Memory B cell (primary cell): ENCODE data around the gene DAB2IP.

Source experiments
- ATAC-seq: fragments of 150-1000 bp; cut with Tn5 transposase; 2 replicates; pipeline ENCODE4 v1.10.0; 2021; ENCODE audit warnings: low read depth, mild to moderate bottlenecking, moderate library complexity
- DNase-seq, 2 donors: peaks; one replicate each; pipeline ENCODE4 v3.0.0; 2022; ENCODE audit warnings: low spot score in 2 of 2
- H3K27ac Mint-ChIP-seq: one replicate; pipeline ENCODE4 v1.8.0; 2022; ENCODE audit warnings: mild to moderate bottlenecking, moderate library complexity, mixed read lengths
- H3K27me3 Mint-ChIP-seq: one replicate; pipeline ENCODE4 v1.8.0; 2022; ENCODE audit warnings: mixed read lengths
- H3K36me3 Mint-ChIP-seq: one replicate; pipeline ENCODE4 v1.8.0; 2022; ENCODE audit warnings: mild to moderate bottlenecking, mixed read lengths
- H3K4me1 Mint-ChIP-seq: one replicate; pipeline ENCODE4 v1.8.0; 2022; ENCODE audit warnings: mixed read lengths
- H3K4me3 Mint-ChIP-seq: one replicate; pipeline ENCODE4 v1.8.0; 2022; ENCODE audit warnings: mild to moderate bottlenecking, moderate library complexity, mixed read lengths
- H3K9me3 Mint-ChIP-seq: one replicate; pipeline ENCODE4 v1.8.0; 2022; ENCODE audit warnings: mixed read lengths

Gene DAB2IP

GRCh38 chr9:121634329-121635261 is 16.8 kb upstream of the DAB2IP start:
- Mint-ChIP-seq H3K9me3 (peaks cover 2% of the 10 kb centered on the region), H3K27me3 (peaks cover 11% of the 10 kb centered on the region), H3K4me1 (peaks cover 7% of the 10 kb centered on the region), H3K4me3 (no peak overlapping the region), H3K36me3 (no peaks in the 10 kb centered on the region), H3K27ac (no peak overlapping the region)
- ATAC-seq = peak; percentile 34
- DNase-seq = no peak

- peaks cover 11% of the 10 kb centered on the region for H3K27me3 Mint-ChIP-seq
Observed at GRCh38 chr9:121635300-121635876, 16.0 kb upstream of the DAB2IP start.

GRCh38 chr9:121636341-121636865 is 15.0 kb upstream of the DAB2IP start:
- peaks cover 2% of the 10 kb centered on the region for H3K9me3 Mint-ChIP-seq
- H3K36me3 Mint-ChIP-seq = no peaks in the 10 kb centered on the region
- no peak overlapping the region for H3K4me3 Mint-ChIP-seq
- DNase-seq (no peak), ATAC-seq (no peak)
- peaks cover 7% of the 10 kb centered on the region for H3K4me1 Mint-ChIP-seq
- H3K27me3 Mint-ChIP-seq = peaks cover 8% of the 10 kb centered on the region
- H3K27ac Mint-ChIP-seq = no peak overlapping the region

More at GRCh38 chr9:121635300-121635876, 16.0 kb upstream of the DAB2IP start:
- H3K4me3 Mint-ChIP-seq = no peak overlapping the region
- peaks cover 7% of the 10 kb centered on the region for H3K4me1 Mint-ChIP-seq
- no peak for ATAC-seq
- H3K9me3 Mint-ChIP-seq = peaks cover 2% of the 10 kb centered on the region
- H3K36me3 Mint-ChIP-seq = no peaks in the 10 kb centered on the region
- H3K27ac Mint-ChIP-seq = no peak overlapping the region
- no peak for DNase-seq

GRCh38 chr9:121636978-121637712 is 14.3 kb upstream of the DAB2IP start:
- Mint-ChIP-seq H3K27me3 (peaks cover 12% of the 10 kb centered on the region), H3K4me1 (peaks cover 7% of the 10 kb centered on the region), H3K27ac (no peak overlapping the region), H3K9me3 (peaks cover 2% of the 10 kb centered on the region), H3K4me3 (no peak overlapping the region), H3K36me3 (no peaks in the 10 kb centered on the region)
- DNase-seq = no peak
- ATAC-seq = no peak

GRCh38 chr9:121637713-121638220 is 13.7 kb upstream of the DAB2IP start:
- ATAC-seq (no peak), DNase-seq (no peak)
- Mint-ChIP-seq H3K27me3 (peaks cover 14% of the 10 kb centered on the region), H3K9me3 (peaks cover 2% of the 10 kb centered on the region), H3K27ac (no peak overlapping the region), H3K36me3 (no peaks in the 10 kb centered on the region), H3K4me1 (peaks cover 7% of the 10 kb centered on the region), H3K4me3 (no peak overlapping the region)

- ATAC-seq (no peak), DNase-seq (no peak)
- H3K4me1 Mint-ChIP-seq = peaks cover 7% of the 10 kb centered on the region
- H3K4me3 Mint-ChIP-seq = no peak overlapping the region
- no peak overlapping the region for H3K27ac Mint-ChIP-seq
- peaks cover 2% of the 10 kb centered on the region for H3K9me3 Mint-ChIP-seq
- H3K27me3 Mint-ChIP-seq = peaks cover 15% of the 10 kb centered on the region
- H3K36me3 Mint-ChIP-seq = no peaks in the 10 kb centered on the region
Observed at GRCh38 chr9:121638399-121638798, 13.0 kb upstream of the DAB2IP start.

- H3K4me1 Mint-ChIP-seq = peaks cover 9% of the 10 kb centered on the region
- no peak for DNase-seq
- ATAC-seq = no peak
- no peaks in the 10 kb centered on the region for H3K36me3 Mint-ChIP-seq
- no peak overlapping the region for H3K27ac Mint-ChIP-seq
- peaks cover 19% of the 10 kb centered on the region for H3K27me3 Mint-ChIP-seq
- peaks cover 2% of the 10 kb centered on the region for H3K9me3 Mint-ChIP-seq
- H3K4me3 Mint-ChIP-seq = no peak overlapping the region
Observed at GRCh38 chr9:121638901-121639592, 12.4 kb upstream of the DAB2IP start.

- Mint-ChIP-seq H3K36me3 (no peaks in the 10 kb centered on the region), H3K27me3 (peaks cover 20% of the 10 kb centered on the region), H3K9me3 (peaks cover 2% of the 10 kb centered on the region), H3K4me3 (no peak overlapping the region), H3K27ac (no peak overlapping the region), H3K4me1 (peaks cover 7% of the 10 kb centered on the region)
- ATAC-seq = no peak
- no peak for DNase-seq
Observed at GRCh38 chr9:121639619-121640018, 11.8 kb upstream of the DAB2IP start.

GRCh38 chr9:121640076-121640475 is 11.4 kb upstream of the DAB2IP start:
- peaks cover 2% of the 10 kb centered on the region for H3K9me3 Mint-ChIP-seq
- peaks cover 18% of the 10 kb centered on the region for H3K27me3 Mint-ChIP-seq
- no peak overlapping the region for H3K4me3 Mint-ChIP-seq
- DNase-seq (no peak), ATAC-seq (no peak)
- H3K27ac Mint-ChIP-seq = no peak overlapping the region
- H3K4me1 Mint-ChIP-seq = peaks cover 7% of the 10 kb centered on the region
- no peaks in the 10 kb centered on the region for H3K36me3 Mint-ChIP-seq

GRCh38 chr9:121640491-121641223 is 10.8 kb upstream of the DAB2IP start:
- Mint-ChIP-seq H3K27me3 (peaks cover 15% of the 10 kb centered on the region), H3K36me3 (no peaks in the 10 kb centered on the region), H3K4me1 (peaks cover 11% of the 10 kb centered on the region), H3K9me3 (peaks cover 2% of the 10 kb centered on the region), H3K27ac (no peak overlapping the region), H3K4me3 (no peak overlapping the region)
- no peak for ATAC-seq
- no peak for DNase-seq

- DNase-seq (no peak), ATAC-seq (no peak)
- Mint-ChIP-seq H3K27ac (no peak overlapping the region), H3K36me3 (no peaks in the 10 kb centered on the region), H3K4me3 (no peak overlapping the region), H3K9me3 (peaks cover 2% of the 10 kb centered on the region), H3K4me1 (peaks cover 14% of the 10 kb centered on the region), H3K27me3 (peaks cover 15% of the 10 kb centered on the region)
Observed at GRCh38 chr9:121641224-121641611, 10.2 kb upstream of the DAB2IP start.

GRCh38 chr9:121642758-121643157 is 8.7 kb upstream of the DAB2IP start:
- Mint-ChIP-seq H3K4me3 (no peak overlapping the region), H3K27me3 (peaks cover 17% of the 10 kb centered on the region), H3K4me1 (peaks cover 17% of the 10 kb centered on the region), H3K9me3 (peaks cover 2% of the 10 kb centered on the region), H3K27ac (no peak overlapping the region), H3K36me3 (no peaks in the 10 kb centered on the region)
- ATAC-seq = no peak
- no peak for DNase-seq

GRCh38 chr9:121643473-121643872 is 8.0 kb upstream of the DAB2IP start:
- no peak for ATAC-seq
- peaks cover 20% of the 10 kb centered on the region for H3K27me3 Mint-ChIP-seq
- H3K4me3 Mint-ChIP-seq = no peak overlapping the region
- H3K27ac Mint-ChIP-seq = no peak overlapping the region
- no peaks in the 10 kb centered on the region for H3K9me3 Mint-ChIP-seq
- H3K4me1 Mint-ChIP-seq = peaks cover 17% of the 10 kb centered on the region
- H3K36me3 Mint-ChIP-seq = no peaks in the 10 kb centered on the region
- DNase-seq = no peak
